HTR-8/SVneo (cell line): ENCODE data around the gene PEAK1.
"Not testable (repeated sequence)": the region's sequence is repeated elsewhere in the genome, so short reads cannot be mapped to it uniquely, and the experiment has no call there.

Experiments
- DNase-seq: peaks from one replicate; pipeline ENCODE4 v3.0.0; 2011; ENCODE audit warnings: low spot score, mixed read lengths; ENCODE audit not compliant: insufficient read length
- FAIRE-seq: peaks from 2 replicates; lab custom pipeline; 2011; peaks lifted over from hg19 to GRCh38; lab: Jason Lieb, UNC

The PEAK1 gene

DNA sequence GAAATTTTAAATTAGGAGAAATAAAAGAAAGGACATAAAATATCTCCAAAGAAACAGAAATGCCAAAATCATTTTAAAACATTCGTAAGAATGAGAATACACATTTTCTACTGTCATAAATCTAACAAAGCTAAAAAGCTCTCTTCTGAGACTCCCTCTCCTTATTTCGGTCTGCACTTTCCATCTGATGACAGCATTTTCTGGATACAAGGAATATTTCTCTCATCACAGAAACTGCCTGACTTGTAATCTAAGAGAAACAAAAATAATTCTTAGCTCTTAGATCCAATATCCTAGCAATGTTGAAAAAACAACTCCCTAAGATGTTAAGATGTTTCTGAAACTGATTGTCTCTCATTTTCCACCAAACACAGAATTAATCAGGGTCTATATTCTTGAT, 93.5 kb downstream of the PEAK1 start:
- no peak for FAIRE-seq
- no peak for DNase-seq

DNA sequence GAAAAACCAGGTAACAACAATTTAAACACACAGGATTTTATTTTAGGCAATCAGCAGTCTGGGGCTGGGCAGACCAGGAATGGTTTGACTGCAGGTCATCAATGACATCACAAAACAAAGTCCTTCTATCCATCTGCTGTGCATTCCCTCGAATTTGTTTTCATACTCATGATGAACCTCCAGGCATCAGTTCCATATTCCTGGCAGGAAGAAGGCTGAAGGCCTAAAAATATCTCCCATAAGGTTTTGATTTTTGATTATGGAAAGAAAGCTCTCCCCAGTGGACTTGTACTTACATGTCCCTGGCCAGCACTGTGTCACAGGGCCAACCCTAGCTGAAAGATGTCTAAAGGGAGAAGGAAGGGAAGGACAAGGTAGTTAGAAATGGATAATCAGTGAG, 107.4 kb downstream of the PEAK1 start:
- DNase-seq (no peak), FAIRE-seq (no peak)

DNA sequence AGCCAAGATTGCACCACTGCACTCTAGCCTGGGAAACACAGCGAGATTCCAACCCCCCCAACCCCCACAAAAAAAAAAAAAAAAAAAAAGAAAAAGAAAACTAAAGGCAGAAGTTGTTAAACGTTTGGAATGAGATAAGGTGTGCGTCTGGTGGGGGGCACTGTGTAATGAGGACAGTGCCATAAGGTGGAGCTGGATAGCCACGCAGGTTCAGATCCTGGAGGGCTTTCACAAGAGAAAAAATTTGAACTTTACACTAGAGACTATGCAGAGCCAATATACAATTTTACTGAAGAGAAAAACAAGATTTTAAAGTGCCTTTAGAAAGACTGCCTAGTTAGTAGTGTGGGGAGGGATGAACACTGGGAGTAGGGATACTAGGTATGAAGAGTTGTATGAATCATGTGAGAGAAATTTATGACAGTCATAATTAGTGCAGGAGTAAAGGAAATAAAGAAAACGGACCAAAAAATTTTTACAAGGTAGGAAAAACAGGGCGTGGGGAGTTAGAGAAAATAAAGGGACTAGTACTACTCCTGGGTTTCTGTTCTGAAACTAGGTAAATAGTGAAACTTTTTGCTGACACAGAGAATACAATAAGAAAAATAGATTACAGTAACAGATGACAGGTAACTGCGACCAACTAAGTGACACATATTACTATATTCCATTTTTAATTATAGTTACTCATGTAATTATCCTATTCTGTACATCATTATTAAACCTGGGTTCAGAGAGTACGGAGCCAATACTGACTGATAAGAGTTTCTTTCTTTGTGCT, 108.1 kb downstream of the PEAK1 start:
- no peak for DNase-seq
- no peak for FAIRE-seq

DNA sequence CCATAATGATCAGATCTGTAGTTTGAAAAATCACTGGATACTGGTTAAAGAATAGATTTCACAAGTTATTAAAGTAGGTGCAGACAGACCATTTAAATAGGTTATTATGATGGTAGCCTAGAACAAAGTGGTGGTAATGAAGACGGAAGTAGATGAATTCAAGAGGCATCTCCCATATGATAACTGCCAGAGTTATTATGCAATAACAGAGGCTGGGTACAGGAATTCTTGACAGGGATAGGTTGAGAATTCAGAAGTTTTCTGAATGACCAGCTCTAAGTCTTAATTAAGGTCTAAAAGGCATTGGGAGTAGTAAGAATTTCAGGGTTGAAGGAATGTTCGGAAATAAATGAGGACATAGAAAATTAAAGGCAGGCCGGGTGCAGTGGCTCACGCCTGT, 108.9 kb downstream of the PEAK1 start:
- FAIRE-seq (no peak), DNase-seq (no peak)

DNA sequence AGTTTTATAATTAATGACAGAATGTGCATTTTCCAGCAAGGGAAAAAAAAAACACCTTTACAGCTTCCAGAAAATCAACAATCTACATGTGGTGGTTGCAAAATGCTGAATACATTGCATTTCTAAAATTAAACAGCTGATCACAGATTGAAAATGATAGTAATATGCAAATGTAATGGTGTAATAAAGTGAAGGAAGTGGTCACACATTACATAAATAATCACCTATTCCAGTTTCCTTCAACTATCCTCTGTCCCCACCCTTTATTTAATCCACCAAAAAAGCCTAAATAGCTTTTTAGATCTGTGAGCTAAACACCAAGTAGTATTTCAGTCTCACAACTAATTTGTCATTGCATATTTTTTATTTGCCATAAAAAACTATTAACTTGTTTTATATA, 110.5 kb downstream of the PEAK1 start:
- FAIRE-seq (no peak), DNase-seq (no peak)

DNA sequence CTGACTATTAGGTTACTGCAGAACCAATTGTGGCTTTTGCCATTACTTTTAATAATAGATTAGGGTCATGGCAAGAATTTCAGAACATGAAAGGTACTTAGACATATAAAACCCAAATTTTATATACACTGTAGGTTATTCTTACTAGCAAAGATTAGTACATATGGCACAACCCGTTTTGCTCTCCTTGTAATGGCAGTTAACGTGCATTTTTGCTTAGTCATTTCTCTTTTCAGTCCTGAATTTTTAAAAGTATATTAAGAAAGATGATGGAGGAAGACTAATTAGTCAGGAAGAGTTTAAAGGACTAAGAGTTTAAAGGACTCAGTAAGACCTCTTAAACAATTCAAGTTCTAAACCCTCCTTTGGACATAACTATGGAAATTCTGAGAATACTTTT, 114.0 kb downstream of the PEAK1 start:
- DNase-seq (no peak), FAIRE-seq (no peak)

DNA sequence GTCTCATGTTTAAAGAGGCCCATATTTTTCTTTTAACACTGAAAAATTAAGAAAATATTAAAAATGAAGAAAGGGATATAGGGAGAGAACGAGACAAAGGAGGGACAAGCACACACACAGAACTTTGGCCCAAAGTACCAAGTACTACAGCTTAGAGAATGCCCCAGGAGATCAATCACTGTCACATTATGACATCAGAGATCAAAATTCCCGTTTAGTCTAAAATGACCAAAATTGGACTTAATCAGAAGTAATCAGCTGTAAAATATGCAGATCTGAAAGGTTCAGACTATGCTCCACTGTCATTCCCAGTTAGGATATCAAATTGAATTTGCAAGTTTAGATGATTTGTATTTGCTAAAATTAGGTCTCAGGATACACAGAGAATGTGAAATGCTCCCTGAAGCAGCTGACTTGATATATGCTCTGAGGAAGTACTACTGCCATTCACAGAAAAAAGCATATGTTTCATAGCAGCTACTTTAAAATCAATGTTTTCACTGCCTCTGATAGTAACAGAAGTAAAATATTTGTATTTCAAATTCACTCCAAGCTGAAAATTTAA, 123.0 kb downstream of the PEAK1 start:
- DNase-seq (no peak), FAIRE-seq (peak; percentile 38)

DNA sequence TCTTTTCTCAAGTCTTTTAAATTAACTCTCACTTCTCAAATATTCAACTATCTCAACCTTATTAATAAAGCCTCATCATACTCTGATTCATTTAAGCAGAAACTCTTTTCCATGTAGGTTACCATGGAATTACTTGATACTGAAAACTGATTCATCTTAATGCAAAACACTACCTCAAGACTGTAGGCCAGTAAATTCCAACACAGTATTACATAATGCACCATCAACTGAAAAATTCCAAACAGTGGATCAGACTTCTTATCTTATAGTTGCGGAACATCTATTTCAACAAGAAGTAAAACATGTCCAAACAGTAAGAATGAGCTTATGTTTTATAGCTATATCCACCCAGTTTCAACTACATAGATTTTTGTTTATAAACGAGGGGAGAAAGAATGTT, 124.5 kb downstream of the PEAK1 start:
- no peak for DNase-seq
- FAIRE-seq, result no peak

DNA sequence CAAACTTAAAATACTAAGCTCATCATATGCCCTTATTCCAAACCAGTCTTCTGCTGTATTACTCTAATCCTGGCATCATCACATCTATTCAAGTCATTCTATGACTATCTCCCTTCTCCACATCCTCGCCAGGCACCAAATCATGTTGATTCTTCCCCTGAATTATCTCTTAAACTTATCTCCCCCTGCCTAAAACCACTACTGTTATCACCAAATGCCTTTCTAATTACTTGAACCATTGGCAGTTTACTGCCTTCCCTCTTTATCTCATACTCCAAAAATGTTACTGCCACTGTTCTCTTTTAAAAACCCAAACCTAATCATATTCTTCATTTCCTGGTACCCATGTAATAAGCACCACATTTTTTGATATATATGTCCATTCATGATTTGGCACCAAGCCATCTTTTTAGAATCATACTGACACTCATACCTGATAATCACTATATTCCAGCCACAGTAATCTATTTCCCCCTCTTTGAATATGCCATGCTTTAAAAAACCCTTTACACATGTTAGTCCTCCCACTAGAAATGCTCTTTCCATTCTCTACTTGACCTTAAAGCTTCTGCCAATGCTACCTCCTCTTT, 126.8 kb downstream of the PEAK1 start:
- DNase-seq (no peak), FAIRE-seq (no peak)

DNA sequence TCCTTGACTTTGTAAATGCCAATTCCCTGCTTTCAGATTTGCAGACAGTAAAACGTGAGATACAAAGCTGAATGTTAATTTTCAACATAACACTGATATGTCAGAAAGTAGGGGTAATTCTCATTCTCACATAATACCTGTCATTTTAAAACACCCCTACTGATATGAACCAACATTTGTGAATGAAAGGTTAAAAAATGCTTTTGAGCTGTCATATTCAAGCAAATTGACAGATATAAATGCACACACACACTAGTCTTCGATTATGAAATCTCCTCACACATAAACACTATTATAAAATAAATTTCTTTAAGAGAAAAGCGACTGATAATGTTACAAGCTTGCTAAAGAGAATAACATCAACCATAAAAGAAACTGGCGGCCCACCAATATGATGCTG, 128.8 kb downstream of the PEAK1 start:
- DNase-seq (no peak), FAIRE-seq (no peak)

DNA sequence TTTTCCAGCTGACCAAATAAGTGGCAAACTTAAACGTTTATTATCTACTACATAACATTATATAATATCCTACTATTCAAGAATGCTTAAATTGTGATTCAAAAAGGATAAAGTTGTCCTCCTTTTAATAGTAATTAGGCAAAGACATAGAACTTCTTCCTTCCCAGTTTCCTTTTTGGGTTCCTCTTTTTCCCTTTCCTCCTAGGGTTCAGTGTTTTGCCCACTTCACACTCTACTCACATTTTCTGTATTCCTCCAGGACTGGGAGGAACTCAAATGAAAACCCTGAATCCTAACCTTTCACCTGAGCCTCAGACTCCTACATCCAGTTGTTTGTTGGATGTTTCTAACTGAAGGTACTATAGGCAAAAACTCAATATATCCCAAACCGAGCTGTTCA, 132.5 kb downstream of the PEAK1 start:
- DNase-seq (no peak), FAIRE-seq (no peak)

DNA sequence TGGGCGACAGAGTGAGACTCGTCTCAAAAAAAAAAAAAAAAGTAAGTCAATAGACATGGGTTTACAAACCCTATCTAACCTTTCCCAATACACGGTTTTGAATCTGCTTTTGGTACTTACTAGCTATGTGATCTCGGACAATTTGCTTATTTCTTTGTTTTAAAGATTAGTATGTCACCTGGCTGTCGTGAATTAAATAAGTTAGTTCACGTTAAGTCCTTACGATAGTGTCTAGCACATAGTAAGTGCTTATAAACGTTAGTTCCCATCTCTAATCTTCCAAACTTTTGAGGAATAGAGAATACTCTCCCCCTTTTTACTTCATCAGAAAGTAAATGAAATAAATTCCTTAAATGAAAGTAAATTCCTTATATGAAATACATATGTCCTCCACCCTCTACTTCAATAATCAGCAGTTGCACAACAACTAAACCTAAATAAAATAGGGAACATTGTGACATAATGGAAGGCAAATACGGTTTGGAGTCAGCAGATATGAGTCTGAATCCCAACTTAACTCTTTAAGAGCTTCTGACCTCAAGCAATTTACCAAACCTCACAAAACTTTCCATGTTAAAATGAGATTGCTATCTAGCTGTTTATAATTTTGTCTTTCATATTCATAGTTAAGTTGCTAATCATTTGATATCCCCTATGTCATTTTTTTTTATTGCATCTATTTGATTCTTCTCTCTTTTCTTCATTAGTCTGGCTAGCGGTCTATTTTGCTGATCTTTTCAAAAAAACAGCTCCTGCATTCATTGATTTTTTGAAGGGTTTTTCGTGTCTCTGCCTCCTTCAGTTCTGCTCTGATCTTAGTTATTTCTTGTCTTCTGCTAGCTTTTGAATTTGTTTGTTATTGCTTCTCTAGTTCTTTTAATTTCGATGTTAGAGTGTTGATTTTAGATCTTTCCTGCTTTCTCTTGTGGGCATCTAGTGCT, 134.6 kb downstream of the PEAK1 start:
- FAIRE-seq (no peak), DNase-seq (no peak)

DNA sequence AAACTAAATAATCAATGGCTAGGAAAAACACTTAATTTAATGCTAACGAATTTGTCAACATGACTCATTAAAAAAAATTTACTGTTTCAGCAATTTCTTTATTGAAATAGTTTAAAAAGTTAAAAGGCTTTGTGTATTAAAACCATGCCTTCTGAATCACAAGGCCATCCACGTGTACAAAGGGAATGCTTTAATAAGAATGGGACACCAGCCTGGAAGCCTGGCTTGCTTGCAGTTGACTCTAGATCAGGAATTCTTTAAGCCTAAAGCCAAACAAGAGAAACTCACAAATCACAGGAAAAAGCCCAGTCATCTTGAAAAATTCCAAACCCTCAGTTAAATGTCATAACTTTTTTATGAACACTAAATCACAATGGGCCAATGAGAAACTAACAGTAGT, 137.6 kb downstream of the PEAK1 start:
- peak; percentile 31 for DNase-seq
- no peak for FAIRE-seq

DNA sequence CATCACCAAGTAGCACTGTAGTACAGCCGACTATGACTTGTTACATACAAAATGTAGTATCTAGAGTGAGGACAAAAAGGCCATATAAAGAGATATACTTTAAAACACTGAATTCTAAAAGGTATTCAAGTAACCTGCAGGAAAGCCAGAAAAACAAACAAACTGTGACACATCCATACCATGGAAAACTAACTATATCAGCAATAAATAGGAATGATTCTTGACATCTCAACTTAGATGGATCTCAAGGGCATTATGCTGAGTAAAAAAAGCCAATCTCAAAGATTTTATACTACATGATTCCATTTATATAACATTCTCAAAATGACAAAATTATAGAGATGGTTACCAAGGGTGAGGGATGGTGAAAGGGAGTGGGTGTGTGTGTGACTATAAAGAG, 143.0 kb downstream of the PEAK1 start:
- DNase-seq (no peak), FAIRE-seq (no peak)

DNA sequence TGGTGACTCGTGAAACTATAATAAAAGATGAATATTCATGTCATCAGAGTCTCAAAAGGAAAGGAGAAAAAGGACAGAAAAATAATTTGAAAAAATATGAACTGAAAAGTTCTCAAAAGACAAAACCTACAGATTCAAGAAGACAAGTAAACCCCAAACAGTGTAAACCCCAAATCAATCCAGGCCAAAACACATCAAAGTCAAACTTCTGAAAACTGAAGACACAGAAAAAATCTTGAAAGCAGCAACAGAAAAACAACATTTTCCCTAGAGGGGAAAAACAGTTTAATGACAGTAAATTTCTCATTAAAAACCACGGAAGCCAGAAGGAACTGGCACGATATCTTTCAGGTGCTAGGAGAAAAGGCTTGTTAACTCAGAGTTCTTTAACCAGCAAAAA, 143.8 kb downstream of the PEAK1 start:
- no peak for FAIRE-seq
- DNase-seq, result no peak

DNA sequence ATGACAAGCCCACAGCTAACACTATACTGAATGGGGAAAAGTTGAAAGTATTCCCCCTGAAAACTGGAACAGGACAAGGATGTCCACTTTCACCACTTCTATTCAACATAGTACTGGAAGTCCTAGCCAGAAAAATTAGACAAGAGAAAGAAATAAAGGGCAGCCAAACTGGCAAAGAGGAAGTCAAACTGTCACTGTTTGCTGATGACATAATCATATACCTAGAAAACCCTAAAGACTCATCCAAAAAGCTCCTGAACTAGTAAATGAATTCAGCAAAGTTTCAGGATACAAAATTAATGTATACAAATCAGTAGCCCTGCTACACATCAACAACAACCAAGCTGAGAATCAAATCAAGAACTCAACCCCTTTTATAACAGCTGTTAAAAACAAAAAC, 146.8 kb downstream of the PEAK1 start:
- not testable (repeated sequence) for DNase-seq, FAIRE-seq

DNA sequence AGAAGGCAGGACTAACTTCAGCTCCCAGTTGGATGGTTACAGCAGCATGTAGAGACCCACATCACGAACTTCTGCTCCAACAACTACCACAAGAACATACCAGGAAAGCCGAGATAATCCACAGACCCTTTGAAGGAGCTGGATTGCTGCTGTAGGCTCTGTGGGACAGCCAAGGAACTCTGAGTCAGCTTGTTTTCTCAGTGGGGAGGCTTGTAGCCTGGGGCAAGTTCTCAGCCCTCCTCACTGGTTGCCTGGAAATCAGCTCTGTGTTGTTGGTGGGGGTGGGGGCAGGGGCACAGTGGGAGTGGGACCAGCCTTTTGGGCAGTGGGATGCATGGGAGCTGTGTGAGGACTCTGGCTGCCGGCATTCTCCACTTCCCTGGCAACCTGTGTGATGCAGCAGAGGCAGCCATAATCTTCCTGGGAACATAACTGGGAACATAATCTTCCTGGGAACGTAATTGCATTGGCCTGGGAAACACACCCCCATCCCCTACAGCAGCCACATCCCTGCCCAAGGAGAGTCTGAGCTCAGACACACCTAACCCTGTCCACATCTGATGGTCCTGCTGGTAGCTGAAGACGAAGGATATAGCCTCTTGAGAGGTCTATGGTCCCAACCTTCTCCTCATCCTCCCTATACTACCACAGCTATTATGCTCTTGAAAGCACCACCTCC, 153.1 kb downstream of the PEAK1 start:
- DNase-seq (peak; percentile 19), FAIRE-seq (no peak)

DNA sequence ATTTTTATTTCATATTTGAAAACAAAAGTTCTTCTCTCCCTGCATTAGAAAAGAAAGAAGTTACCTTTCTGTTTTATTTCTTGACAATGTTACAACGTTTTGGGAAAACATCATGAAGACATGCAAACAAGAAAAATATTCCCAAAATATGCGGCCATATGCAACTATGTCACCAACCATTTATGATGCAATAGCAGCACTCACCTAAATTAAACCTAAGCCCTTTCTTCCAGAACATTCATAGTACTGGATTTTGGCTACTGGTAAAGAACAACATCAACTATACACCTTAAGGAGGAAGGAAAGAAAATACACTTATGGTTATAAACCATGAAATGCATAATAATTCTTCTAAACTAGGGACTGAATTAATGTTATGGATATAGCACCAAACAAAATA, 164.5 kb downstream of the PEAK1 start:
- FAIRE-seq (no peak), DNase-seq (no peak)

DNA sequence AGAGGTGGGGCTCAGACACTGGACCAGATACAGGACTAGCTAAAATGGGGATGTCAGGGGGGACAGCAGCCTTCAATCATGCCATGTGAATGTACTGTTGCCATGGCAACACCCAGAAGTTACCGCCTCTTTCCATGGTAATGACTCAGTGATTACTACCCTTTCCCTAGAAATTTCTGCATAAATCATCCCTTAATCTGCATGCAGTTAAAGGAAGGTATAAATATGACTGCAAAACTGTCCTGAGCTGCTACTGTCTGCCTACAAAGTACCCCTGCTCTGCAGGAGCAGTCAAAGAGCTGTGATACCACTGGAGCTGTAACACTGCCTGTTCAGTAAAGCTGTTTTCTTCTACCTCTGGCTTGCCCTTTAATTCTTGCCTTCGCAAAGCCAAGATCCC, 168.2 kb downstream of the PEAK1 start:
- FAIRE-seq (peak; percentile 23), DNase-seq (no peak)

DNA sequence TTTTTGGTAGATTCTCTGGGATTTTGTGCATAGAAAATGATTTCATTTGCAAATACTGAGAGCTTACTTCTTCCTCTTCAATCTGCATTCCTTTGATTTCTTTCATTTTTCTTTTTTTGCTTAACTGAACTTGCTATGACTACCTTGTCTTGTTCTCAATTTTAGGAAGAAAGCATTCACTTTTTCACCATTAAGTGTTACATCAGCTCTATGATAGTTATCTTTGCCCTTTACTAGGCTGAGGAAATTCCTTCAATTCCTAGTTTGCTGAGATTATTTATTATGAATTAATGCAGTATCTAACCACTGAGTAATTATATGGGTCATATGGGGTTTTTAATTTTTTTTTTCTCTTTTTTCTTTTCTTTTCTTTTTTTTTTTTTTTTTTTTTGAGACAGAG, 172.8 kb downstream of the PEAK1 start:
- no peak for DNase-seq
- no peak for FAIRE-seq
